ENCODE measurements around the gene CMKLR1.

The CMKLR1 gene, protein sequence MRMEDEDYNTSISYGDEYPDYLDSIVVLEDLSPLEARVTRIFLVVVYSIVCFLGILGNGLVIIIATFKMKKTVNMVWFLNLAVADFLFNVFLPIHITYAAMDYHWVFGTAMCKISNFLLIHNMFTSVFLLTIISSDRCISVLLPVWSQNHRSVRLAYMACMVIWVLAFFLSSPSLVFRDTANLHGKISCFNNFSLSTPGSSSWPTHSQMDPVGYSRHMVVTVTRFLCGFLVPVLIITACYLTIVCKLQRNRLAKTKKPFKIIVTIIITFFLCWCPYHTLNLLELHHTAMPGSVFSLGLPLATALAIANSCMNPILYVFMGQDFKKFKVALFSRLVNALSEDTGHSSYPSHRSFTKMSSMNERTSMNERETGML

DNA sequence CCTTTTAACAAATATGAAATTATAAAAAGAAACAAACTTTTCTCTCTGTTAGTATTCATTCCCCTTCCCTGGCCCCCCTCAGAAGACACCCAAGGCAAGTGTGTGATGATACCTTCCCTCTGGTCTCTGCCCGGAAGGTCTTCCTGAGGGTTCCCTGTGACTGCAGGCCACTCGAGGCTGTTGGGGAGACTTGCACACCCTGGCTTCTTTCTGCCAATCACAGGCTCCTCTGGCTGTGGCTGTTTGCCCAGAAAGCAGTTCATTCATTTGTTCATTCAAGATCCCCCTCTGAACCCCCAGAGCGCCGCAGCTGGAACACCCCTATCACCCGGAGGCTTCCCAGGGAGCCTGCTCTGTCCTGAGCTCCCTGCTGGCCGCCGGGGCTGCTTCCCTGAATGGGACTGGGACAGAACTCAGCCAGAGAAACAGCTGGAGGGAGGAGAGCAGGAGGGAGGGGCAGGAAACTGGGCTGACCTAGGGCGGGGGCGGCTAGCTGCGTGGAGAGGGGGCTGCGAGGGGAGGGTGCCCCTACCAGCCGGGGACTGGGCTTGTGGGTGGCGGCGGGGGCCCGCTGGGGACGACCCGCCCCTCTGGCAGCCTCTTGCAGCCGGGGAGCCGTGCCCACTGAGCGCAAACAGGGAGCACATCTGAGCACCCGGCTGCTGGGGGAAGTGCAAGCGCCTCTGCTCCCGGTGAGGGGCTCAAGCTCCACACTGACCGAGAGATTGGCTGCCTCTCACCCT lies at the start of gene CMKLR1:
CMKLR1 (minus strand) TSS at position 397 of the 743 bp plus-strand sequence. CDS start 45,720 bp downstream, outside the sequence.
- no peak for DNase-seq (ENCODE audit: low read depth)

DNA sequence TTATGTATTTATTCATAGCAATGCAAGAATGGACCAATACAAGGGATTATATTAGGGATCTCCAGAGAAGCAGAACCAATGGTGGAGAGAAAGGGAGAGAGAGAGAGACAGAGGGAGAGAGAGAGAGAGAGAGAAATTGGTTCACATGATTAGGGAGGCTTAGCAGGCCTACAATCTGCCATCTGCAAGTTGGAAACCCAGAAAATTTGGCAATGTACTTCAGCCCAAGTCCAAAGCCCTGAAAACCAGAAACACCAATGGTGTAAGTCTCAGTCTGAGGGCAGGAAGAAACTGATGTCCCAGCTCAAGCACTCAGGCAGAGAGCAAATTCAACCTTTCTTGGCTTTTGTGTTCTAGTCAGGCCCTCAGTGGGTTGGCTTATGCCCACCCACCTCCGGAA lies 48.7 kb upstream of the CMKLR1 start:
- no peak for DNase-seq (ENCODE audit: low read depth)

DNA sequence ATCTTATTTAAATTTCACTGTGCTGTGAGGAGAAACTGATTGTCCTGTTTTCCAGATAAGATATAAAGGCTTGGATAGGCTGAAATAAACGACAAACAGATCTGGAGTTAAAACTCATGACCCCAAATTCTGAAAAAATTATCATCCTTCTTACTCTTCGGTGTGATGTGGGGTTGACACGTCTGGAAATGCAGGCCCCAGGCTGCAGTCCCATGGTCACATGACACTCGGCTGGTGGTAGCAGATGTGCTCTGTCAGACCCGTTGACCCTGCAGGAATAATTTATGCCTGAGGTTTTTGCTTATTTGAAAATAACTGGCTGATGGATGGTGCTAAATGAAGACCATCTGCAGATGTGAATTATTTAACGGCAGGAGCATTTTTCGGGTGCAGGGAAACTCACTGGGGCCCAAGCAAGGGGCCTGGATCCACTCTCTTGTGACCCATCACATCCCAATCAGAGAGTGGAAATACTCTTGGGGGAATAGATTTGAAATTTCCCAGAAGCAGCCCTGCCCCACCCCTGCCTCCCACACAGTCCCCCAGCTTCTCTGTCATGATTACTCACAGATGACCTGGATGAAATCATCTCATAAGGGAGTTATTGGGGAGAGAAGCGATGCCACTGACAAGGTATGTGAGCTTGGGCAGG lies 47.7 kb upstream of the CMKLR1 start:
- no peak for DNase-seq (ENCODE audit: low read depth)

DNA sequence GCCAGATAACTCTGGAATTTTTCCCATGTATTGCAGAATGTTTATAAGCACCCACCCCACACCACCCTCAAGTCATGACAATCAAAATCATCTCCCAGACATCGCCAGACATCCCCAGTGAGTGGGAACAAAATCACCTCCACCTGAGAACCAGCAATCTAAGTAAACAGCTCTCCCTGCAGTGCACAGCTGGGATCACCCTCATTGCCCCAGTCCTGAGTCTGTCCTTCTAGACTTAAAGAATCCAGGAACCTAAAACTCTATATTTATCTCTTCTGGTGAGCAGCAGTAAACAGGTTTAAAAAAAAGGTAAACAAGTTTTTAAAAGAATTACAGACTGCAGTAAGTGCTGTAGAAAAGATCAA lies 43.3 kb upstream of the CMKLR1 start:
- no peak for DNase-seq (ENCODE audit: low read depth)

DNA sequence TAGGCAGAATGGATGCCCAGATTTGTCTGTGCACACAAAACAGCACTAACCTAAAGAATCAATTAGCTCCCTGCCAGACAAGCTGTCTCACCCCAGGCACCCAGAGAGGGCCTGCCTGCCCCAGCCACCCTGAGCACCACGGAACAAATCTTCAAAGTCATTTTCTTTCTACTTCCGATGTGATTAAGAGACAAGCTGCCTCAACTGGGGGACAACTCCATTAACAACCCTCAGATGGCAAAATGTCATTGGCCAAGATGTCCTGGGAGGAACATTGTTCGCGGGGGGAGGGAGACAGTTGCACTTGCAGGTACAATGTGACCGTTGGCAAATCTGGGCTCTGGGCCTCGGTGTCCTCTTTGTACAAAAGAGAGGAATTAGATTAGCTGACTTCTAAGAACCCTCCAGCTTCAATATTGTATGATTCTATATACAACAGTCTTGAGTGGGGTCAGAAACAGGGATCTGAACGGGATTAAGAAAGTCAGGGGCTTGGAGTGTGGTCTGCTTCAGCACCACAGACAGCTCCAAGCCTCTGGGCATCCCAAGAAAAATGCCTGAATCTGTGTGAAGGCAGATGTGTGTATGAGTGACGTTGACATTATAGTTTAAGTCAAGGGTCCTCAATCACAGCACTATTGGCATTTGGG lies 42.8 kb upstream of the CMKLR1 start:
- no peak for DNase-seq (ENCODE audit: low read depth)

DNA sequence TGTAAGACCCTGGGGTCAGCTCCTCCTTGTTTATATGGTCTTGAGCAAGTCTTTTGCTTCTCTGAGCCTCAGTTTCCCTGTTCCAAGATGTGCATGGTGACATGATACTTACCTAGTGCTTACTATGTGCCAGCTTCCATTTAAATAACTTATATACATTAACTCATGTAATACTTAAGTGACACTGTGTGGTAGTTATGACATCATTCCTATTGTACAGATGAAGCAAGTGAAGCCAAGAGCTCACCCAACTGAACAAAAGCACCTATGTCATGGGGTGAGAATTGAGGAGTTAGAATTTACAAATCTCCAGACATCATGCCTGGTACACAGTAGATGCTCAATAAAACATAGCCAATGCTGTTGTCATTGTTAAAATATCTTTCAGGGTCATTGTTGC lies 41.3 kb upstream of the CMKLR1 start:
- no peak for DNase-seq (ENCODE audit: low read depth)

DNA sequence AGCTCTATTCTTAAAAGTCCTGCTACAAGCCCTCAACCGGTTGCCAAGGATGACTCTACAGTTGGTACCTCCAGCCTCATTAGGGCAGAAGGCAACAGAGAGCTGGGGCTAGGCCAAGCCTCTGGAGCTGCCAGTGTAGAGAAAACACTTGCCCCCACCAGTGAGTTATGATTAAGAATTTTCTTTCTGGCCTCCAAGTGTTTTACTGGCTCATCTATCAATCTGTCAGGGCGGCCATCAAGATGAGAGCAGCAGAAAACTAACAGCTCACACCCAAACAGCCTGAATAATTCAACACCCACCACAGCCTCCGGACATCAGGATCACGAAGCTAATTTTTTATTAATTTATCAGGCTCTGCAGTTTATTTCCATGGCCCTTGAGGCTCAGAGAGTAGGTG lies 40.7 kb upstream of the CMKLR1 start:
- DNase-seq (ENCODE audit: low read depth) = no peak

DNA sequence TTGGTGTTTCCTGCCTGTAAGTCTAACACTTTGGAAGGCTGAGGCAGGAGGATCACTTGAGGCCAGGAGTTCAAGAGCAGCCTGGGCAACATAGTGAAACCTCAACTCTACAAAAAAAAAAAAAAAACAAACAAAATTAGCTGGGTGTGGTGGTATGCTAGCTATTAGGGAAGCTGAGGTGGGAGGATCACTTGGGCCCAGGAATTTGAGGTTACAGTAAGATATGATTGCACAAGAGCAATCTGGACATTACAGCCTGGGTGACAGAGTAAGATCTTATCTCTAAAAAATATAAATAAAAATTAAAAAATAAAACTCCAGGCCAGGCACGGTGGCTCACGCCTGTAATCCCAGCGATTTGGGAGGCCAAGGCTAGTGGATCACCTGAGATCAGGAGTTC lies 39.8 kb upstream of the CMKLR1 start:
- DNase-seq (ENCODE audit: low read depth) = no peak

DNA sequence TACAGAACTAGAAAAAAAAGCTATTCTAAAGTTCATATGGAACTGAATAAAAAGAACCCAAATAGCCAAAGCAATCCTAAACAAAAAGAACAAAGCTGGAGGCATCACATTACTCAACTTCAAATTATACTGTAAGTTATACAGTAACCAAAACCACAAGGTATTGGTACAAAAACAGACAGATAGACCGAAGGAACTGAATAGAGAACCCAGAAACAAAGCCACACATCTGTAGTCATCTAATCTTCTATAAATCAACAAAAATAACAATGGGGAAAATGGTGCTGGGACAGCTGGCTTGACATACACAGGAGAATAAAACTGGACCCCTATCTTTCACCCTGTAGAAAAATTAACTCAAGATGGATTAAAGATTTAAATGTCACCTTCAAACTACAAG lies 38.1 kb upstream of the CMKLR1 start:
- DNase-seq (ENCODE audit: low read depth) = no peak

DNA sequence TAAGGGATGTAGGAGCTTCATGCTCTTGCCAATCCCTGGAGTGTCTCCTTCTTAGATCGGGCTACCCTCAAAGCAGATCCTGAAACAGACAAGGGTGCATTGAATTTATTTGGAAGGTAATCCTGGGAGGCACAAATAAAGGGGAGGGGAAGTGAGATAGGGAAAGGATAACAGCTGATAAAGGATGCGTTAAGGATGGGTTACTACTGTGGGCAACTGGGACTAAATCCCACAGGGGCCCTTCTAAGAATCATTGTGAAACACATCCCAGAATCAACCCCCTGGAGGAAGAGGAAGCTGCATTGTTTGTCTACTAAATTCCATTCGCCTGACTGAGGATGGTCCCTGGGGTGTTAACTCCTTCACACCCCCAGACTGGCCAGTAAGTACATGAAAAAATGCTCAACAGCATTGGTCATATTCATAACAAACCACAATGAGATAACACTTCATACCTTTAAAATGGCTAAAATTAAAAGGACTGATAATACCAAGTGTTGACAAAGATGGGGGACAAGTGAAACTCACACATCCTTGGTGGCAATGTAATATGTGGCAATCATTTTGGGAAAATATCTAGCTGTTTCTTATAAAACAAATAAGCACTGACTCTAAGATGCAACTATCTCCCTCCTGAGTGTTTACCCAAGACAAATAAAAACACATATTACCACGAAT lies 37.0 kb upstream of the CMKLR1 start:
- DNase-seq (ENCODE audit: low read depth) = no peak

DNA sequence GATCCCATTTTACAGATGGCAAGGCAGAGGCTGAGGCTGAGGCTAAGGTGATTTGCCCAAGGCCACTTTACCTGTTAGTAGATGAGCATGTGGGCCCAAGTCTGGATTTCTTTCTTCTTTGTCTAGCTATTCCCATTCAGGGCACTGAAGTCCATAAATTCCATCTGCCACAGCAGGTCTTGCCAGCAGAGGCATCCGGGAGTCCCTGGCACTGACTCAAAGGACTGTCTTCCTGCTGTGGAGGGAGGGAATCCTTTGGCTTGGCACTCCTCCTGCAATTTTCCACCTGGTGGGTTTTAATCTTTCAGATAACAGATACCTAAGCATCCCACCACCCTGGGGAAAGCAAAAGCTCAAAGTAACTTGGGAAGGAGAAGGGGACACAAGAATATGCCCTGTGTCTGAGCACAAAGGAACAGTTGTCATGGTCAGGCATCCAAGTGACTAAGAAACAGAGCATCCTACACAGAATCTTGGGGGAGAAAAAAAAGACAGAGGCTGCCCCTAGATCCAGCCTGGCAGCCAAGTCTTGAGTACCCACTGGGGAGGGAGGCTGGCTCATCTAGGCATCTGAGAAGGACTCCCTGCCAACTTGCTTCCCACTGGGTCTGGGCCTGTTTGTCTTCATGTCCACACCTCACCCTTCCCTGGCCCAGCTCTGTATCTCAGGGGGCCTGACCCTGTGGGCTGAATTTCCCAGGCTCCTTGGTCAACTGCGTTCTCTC lies 35.6 kb upstream of the CMKLR1 start:
- no peak for DNase-seq (ENCODE audit: low read depth)

DNA sequence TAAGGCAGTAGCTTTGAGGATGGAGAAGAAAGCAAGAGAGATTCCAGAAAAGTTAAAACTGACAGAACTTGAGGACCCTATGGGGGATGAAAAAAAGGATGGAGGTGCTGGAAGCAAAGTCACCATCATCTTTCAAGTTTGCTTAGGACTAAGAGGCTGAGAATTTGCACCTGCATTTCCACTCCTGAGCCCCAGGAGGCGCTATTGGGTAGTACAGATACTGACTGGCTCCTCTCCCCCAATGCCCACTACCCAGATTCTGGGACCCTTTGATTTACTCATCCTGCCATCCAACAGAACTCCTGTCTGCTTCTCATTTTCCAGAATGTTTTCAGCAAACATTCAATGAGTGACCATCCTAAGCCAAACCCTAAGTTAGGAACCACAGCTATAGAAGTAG lies 34.0 kb upstream of the CMKLR1 start:
- DNase-seq (ENCODE audit: low read depth) = no peak

DNA sequence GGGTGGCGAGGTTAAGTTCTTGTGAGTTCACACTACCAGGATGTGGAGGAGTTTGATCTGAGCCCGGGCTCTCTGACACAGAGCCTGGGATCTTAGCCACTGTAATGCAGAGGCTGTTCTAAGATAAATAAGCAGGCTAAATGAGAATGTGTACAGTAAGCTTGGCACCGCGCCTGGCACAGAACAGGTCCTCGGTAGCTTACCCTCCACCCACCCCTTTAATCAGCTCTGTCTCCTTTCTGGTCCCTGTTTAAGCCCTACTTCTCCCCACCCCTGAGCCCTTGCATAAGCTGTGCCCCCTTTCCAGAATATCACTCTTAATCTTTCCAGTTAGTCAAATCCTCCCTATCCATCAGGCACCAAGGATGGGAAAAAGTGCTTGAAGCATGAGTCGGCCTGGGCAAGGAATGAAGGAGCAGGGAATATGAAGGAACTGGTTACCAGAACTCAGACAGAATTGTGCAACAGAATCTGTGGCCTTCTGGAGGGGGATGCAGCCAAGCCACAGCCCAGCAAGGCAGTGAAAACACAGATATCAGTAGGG lies 32.8 kb upstream of the CMKLR1 start:
- no peak for DNase-seq (ENCODE audit: low read depth)

DNA sequence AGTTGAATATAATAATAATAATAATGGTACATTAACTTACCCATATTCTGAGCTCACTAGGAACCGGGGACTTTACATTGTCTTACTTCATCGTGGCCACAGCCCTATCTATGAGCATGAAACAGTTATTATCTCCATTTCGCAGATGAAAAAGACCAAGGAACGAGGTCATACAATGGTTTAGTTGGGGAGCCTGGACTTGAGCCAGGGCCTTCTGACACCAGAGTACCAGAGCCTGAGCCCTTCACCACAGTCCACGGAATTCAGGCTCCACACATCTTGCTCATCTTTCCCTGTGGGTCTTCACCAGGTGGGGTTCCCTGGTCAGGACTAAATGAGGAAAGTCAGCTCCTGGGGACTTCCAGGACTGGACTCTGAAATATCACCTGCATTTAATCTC lies 31.3 kb upstream of the CMKLR1 start:
- no peak for DNase-seq (ENCODE audit: low read depth)

DNA sequence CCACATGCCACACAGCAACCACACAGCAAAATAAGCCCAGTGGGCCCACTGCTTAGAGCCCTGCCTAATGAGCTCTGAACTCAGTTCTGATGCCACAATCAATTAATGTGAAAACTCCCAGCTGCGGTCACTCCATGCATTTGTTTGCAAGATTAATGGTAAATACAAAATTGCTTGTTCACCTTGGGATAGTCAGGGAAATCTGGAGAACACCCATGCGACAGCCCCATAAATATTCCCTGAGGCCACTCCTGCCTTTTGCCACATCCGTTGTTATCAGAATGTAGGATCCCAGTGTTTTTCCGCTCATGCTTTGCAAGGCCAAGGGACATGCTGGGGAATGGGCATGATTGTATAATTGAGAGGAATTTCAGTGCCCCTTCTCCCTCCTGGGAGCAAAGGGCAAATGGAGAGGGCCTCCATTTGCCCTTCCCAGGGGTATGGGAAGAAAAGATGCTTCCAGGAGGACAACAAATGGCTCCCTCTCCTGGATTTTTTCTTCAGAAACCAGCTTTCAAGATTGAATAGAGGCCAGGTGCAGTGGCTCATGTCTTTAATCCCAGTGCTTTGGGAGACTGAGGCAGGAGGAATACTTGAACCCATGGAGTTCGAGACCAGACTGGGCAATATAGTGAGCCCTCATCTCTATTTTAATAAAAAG lies 30.8 kb upstream of the CMKLR1 start:
- no peak for DNase-seq (ENCODE audit: low read depth)

DNA sequence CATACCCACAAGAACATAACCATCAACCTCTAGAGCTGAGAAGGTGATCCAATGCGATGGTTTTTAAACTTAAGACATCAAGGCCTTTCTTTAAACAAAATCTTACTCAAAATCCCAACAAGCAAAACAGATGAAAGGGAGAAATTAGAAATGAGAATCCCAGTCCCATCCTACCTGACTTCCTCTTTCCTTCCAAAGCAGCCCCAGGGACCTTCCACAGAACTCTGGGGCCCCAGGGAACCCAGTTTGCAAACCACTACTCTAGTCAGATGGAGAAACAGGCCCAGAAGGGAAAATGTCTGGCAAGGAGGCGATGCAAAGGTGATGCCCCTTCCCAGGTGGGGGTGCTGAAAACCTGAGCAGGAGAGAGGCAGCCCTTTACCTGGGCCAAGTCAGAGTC lies 29.0 kb upstream of the CMKLR1 start:
- no peak for DNase-seq (ENCODE audit: low read depth)

DNA sequence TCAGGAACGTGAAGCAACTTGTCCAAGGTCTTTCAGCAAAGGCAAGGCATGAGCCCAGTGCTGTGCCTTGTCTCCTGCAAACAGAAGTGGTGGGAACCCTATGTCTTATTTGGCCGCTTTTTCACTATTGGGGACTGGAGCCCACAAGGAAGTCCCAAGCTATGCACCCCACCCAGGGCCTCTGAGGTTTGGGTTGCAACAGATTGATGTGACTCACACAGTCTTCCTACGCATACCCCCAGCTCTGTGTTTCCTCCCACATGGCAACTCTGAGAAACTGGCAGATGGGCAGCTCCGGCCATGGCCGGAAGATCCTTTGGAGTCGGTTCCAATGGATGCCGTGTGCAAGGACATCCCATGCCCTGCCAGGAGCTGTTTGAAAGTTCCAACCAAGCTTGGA lies 28.3 kb upstream of the CMKLR1 start:
- DNase-seq (ENCODE audit: low read depth) = no peak

DNA sequence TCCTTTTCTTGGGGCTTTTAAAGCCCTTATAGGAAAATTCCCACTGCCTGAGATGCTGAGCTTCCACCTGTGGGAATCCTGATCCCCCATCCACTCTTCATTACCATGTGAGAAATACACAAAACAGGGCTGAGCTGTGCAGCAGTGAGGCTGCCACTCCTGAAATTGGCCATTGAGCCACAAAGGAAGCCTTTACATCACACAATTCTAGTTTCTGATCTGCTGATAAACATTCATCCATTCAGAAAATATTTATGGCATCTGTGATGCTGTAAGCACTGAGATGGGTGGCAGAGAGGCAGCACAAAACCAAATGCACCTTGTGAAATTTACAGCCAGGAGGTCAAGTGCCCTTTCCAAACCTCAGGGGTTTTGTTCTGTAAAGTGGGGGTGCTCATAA lies 26.2 kb upstream of the CMKLR1 start:
- no peak for DNase-seq (ENCODE audit: low read depth)

DNA sequence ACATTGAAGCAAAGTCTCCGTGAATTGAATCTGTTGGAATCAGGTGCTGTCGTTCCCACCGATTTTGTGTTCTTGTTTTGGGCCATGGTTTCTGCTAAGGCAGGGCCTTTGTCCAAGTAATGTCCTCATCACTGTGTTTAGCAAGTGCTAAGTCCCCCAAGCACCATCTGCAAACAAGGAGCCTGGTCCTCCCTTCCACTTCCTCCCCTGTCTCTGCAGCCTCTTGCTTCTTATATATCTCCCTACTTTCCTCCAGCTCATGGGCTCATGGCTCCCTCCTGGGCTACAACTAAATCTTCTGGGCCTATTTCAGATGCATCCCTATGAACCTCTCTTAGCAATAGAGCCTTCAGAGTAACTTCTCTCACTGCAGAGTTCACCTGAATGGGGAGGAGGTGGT lies 25.8 kb upstream of the CMKLR1 start:
- DNase-seq (ENCODE audit: low read depth) = no peak

DNA sequence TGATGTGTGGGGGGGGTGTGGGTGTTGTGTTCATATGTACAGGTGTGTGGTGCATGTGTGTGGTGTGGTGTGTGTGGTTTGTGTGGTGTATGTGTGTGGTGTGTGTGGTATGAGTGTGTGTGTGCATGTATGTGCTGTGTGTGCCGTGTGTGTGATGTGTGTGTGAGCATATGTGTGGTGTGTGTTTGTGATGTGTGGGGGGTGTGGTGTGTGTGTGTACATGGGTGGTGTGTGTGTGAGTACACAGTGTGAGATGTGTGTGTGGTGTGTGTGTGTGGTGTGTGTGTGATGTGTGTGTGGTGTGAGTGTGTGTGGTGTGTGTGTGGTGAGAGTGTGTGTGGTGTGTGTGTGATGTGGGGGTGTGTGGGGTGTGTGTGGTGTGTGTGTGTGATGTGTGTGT lies 24.5 kb upstream of the CMKLR1 start:
- DNase-seq (ENCODE audit: low read depth) = no peak

DNA sequence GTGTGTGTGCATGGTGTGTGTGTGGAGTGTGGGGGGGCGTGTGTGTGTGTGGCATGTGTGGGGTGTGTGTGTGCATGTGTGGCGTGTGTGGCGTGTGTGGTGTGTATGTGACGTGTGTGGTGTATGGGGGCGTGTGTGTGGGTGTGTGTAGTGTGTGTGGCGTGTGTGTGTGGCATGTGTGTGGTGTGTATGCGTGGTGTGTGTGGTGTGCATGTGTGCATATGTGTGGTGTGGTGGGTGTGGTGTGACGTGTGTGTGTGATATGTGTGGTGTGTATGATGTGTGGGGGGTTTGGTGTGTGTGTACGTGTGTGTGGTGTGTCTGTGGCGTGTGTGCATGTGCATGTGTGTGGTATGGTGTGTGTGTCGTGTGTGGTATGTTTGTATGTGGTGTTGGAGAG lies 24.1 kb upstream of the CMKLR1 start:
- DNase-seq (ENCODE audit: low read depth) = no peak
